ENCODE measurements around the gene TMEM117. TPM values are rescaled to one million over a fixed set of nuclear protein-coding genes. Genes with fewer than 3 reads are reported as not detected.
A peak's percentile ranks its signal among the peaks of the same experiment; 100 is the strongest.

The TMEM117 gene
- total and polyA plus RNA-seq, 2 experiments from 2014 or later = 18.0 to 21.0 TPM

DNA sequence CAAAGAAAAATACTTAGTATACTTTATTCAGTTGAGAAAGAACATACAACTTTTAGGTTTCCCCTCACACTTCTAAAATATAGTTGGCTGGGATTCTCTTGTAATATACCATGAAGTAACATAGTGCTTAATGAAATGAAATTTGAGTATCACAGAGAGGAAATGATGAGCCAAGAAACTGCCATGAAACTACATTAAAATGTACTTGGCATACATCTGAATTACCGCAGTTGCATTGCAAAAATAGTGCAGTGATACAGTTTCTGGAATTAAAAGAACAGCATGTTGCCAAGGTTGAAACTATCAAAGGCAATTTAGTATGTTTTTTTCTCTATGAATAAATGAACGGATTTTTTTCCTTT is 389.2 kb downstream of the TMEM117 start:
- H3K9me3 ChIP-seq (ENCODE audit: low read depth) = no peaks in the 10 kb centered on the region
- H3K4me1 ChIP-seq (ENCODE audit: low read depth) = no peaks in the 10 kb centered on the region
- no peaks in the 10 kb centered on the region for H3K27me3 ChIP-seq
- H3K27ac ChIP-seq = no peak overlapping the region
- no peaks in the 10 kb centered on the region for H3K36me3 ChIP-seq
- no peak overlapping the region for H3K4me3 ChIP-seq
- no peak for TF ChIP-seq CTCF (IDR thresholded peaks at IDR 0.05; ENCODE audit: low read depth, low read length)
- peak in 1 of 2 donors; percentile 47 for DNase-seq (ENCODE audit: low read depth in 1 of 2, low spot score in 1 of 2)

DNA sequence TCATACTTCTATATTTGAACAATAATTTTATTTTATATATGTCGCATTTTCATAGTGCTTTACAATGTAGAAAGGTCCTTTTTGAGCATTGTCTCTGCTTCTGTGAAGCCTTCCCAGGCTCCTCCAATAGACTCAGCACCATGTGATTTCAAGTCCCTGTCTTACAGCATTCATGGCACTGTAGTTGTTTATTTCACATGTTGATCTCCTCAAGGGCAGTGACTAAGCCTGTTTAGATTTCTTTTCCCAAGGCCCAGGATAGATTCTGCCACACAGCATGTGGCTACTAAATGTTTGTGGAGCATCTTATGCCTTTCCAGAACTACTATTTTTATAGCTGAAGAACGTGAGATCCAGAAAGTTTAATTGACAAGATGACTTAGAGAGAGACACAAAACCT is 391.7 kb downstream of the TMEM117 start:
- no peaks in the 10 kb centered on the region for H3K9me3 ChIP-seq (ENCODE audit: low read depth)
- TF ChIP-seq CTCF (IDR thresholded peaks at IDR 0.05; ENCODE audit: low read depth, low read length) = no peak
- H3K36me3 ChIP-seq = no peaks in the 10 kb centered on the region
- no peak for DNase-seq (ENCODE audit: low read depth in 1 of 2, low spot score in 1 of 2)
- H3K4me1 ChIP-seq (ENCODE audit: low read depth) = no peaks in the 10 kb centered on the region
- H3K4me3 ChIP-seq = no peak overlapping the region
- no peak overlapping the region for H3K27ac ChIP-seq
- no peaks in the 10 kb centered on the region for H3K27me3 ChIP-seq

- Histone ChIP-seq H3K4me3 (no peak overlapping the region), H3K4me1 (ENCODE audit: low read depth) (no peaks in the 10 kb centered on the region), H3K27ac (no peak overlapping the region), H3K9me3 (ENCODE audit: low read depth) (no peaks in the 10 kb centered on the region), H3K27me3 (no peaks in the 10 kb centered on the region), H3K36me3 (no peaks in the 10 kb centered on the region)
- no peak for TF ChIP-seq CTCF (IDR thresholded peaks at IDR 0.05; ENCODE audit: low read depth, low read length)
- no peak for DNase-seq (ENCODE audit: low read depth in 1 of 2, low spot score in 1 of 2)
These were observed 394.0 kb downstream of the TMEM117 start for GRCh38 chr12:44229846-44230245.

DNA sequence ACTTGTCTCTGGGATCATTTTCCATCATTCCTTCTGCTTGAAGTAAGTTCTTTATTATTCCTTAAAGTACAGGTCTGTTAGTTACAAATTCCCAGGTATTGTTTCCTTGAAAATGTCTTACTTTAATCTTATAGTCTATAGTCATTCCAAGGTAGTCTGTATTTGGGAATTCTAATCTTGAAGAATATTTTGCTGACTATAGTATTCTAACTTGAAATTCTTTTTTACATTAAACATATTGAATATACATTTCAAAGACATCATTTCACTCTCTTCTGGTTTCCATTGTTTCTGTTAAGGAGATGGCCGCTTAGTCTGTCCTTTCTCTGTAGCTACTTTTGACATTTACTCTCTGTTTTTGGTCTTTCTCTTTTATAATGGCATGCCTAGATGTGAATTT is 399.8 kb downstream of the TMEM117 start:
- no peak overlapping the region for H3K27ac ChIP-seq
- TF ChIP-seq CTCF (IDR thresholded peaks at IDR 0.05; ENCODE audit: low read depth, low read length) = no peak
- H3K36me3 ChIP-seq = no peaks in the 10 kb centered on the region
- no peaks in the 10 kb centered on the region for H3K9me3 ChIP-seq (ENCODE audit: low read depth)
- DNase-seq (ENCODE audit: low read depth in 1 of 2, low spot score in 1 of 2) = no peak
- H3K27me3 ChIP-seq = no peaks in the 10 kb centered on the region
- no peaks in the 10 kb centered on the region for H3K4me1 ChIP-seq (ENCODE audit: low read depth)
- no peak overlapping the region for H3K4me3 ChIP-seq

GRCh38 chr12:44240186-44240585 is 404.3 kb downstream of the TMEM117 start:
- Histone ChIP-seq H3K9me3 (ENCODE audit: low read depth) (no peaks in the 10 kb centered on the region), H3K4me1 (ENCODE audit: low read depth) (no peaks in the 10 kb centered on the region), H3K36me3 (no peaks in the 10 kb centered on the region), H3K27ac (no peak overlapping the region), H3K4me3 (no peak overlapping the region), H3K27me3 (no peaks in the 10 kb centered on the region)
- DNase-seq (ENCODE audit: low read depth in 1 of 2, low spot score in 1 of 2) = no peak
- TF ChIP-seq CTCF (IDR thresholded peaks at IDR 0.05; ENCODE audit: low read depth, low read length) = no peak

DNA sequence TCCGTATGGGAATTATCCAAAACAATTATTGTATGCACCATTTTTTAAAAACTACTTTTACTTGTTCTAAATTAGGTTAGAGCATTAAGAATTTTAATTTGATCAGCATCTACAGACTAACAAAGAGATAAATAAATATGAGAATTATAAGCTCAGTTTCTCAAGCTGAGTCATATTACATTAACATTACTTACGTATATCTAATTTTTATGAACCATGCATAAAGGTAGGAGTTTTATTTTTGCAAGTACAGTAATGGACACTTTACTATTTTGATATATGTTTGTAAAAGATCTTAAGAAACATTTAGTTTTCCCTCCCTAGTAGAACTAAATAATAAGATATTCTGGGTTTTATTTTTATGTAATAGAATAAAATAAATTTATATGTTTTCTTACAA is 410.1 kb downstream of the TMEM117 start:
- TF ChIP-seq CTCF (IDR thresholded peaks at IDR 0.05; ENCODE audit: low read depth, low read length) = no peak

More for the DNA sequence above, 410.1 kb downstream of the TMEM117 start:
- no peak overlapping the region for H3K27ac ChIP-seq
- DNase-seq (ENCODE audit: low read depth in 1 of 2, low spot score in 1 of 2) = no peak
- H3K9me3 ChIP-seq (ENCODE audit: low read depth) = no peaks in the 10 kb centered on the region
- H3K36me3 ChIP-seq = no peaks in the 10 kb centered on the region
- peaks cover 4% of the 10 kb centered on the region for H3K4me1 ChIP-seq (ENCODE audit: low read depth)
- H3K27me3 ChIP-seq = no peaks in the 10 kb centered on the region
- H3K4me3 ChIP-seq = no peak overlapping the region

All from cardiac muscle cell (in vitro differentiated cells and primary cell).